KMS-11 (cell line): ENCODE results near the gene APBA1.

Experiments used
- H2AFZ ChIP-seq: fragments of 200-600 bp; sonication (generic); 2 replicates; pipeline ENCODE4 v1.6.1; 2016; ENCODE audit warnings: antibody characterized with exemption, mixed run types, low read depth
- H3K27ac ChIP-seq: fragments of 200-600 bp; sonication (generic); 2 replicates; pipeline ENCODE4 v1.6.1; 2016; ENCODE audit warnings: mild to moderate bottlenecking, mixed run types
- H3K27me3 ChIP-seq: fragments of 200-600 bp; sonication (generic); 2 replicates; pipeline ENCODE4 v1.6.1; 2017; ENCODE audit warnings: mild to moderate bottlenecking, low read depth, mixed run types, moderate library complexity; ENCODE audit not compliant: insufficient read depth
- H3K36me3 ChIP-seq: fragments of 200-600 bp; sonication (generic); 2 replicates; pipeline ENCODE4 v1.6.1; 2017; ENCODE audit warnings: mild to moderate bottlenecking, mixed run types; ENCODE audit not compliant: insufficient read depth
- H3K4me1 ChIP-seq: fragments of 200-600 bp; sonication (generic); 2 replicates; pipeline ENCODE4 v1.6.1; 2016; ENCODE audit warnings: mild to moderate bottlenecking, low read depth, mixed run types; ENCODE audit not compliant: poor library complexity, severe bottlenecking
- H3K4me2 ChIP-seq: fragments of 200-600 bp; sonication (generic); 2 replicates; pipeline ENCODE4 v1.7.0; 2016; ENCODE audit warnings: mild to moderate bottlenecking, mixed run types
- H3K4me3 ChIP-seq: fragments of 200-600 bp; sonication (generic); IDR thresholded peaks from 2 replicates; pipeline ENCODE4 v1.6.1; 2017; ENCODE audit warnings: low read depth, low read length, mixed read lengths; ENCODE audit not compliant: insufficient read depth
- H3K79me2 ChIP-seq: fragments of 200-600 bp; sonication (generic); 2 replicates; pipeline ENCODE4 v1.6.1; 2016; ENCODE audit warnings: low read depth, mixed run types; ENCODE audit not compliant: insufficient read depth
- H3K9ac ChIP-seq: fragments of 200-600 bp; sonication (generic); 2 replicates; pipeline ENCODE4 v1.6.1; 2016; ENCODE audit warnings: mild to moderate bottlenecking, mixed run types
- H4K20me1 ChIP-seq: fragments of 200-600 bp; sonication (generic); 2 replicates; pipeline ENCODE4 v1.6.1; 2016; ENCODE audit warnings: mild to moderate bottlenecking, mixed run types; ENCODE audit not compliant: insufficient read depth
- CTCF ChIP-seq: fragments of 200-600 bp; sonication (generic); conservative IDR thresholded peaks from 2 replicates; pipeline ENCODE4 v1.6.1; 2017; ENCODE audit warnings: low read depth, mild to moderate bottlenecking, antibody characterized with exemption, low read length, moderate library complexity, mixed read lengths

APBA1 gene

DNA sequence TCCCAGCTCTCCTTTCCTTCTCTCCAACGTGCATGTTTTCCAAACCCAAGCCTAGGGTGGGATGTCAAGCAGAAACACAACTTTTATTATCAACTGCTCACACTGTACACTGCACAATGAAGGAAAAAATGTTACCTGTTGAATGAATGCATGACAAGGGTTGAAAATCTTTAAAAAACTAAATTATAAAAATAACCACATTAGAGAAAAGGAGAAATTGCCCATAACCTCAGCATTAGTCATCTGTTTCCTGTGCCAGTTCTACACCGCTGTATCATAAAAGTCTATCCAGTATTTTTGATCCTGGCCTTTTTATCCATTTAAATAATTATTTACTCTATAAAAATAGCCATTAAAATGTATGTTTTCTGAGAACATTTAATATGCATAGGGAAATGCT is 101.1 kb downstream of the APBA1 start:
- H3K27ac ChIP-seq = no peak overlapping the region
- H3K4me2 ChIP-seq = no peak overlapping the region
- H3K4me1 ChIP-seq = peaks cover 4% of the 10 kb centered on the region

GRCh38 chr9:69569738-69570451 is 102.3 kb downstream of the APBA1 start:
- peaks cover 4% of the 10 kb centered on the region for H3K4me1 ChIP-seq
- no peak overlapping the region for H3K4me3 ChIP-seq
- H4K20me1 ChIP-seq = no peaks in the 10 kb centered on the region
- H2AFZ ChIP-seq = no peak overlapping the region
- no peak overlapping the region for H3K9ac ChIP-seq
- no peaks in the 10 kb centered on the region for H3K27me3 ChIP-seq
- no peak overlapping the region for H3K27ac ChIP-seq
- no peak overlapping the region for H3K4me2 ChIP-seq
- H3K79me2 ChIP-seq = no peaks in the 10 kb centered on the region
- no peaks in the 10 kb centered on the region for H3K36me3 ChIP-seq
- no peak for TF ChIP-seq CTCF

More for the DNA sequence above, 101.1 kb downstream of the APBA1 start:
- Histone ChIP-seq H4K20me1 (no peaks in the 10 kb centered on the region), H3K36me3 (no peaks in the 10 kb centered on the region), H2AFZ (no peak overlapping the region), H3K27me3 (no peaks in the 10 kb centered on the region), H3K4me3 (no peak overlapping the region), H3K9ac (no peak overlapping the region), H3K79me2 (no peaks in the 10 kb centered on the region)
- no peak for TF ChIP-seq CTCF

GRCh38 chr9:69564557-69564956 is 107.6 kb downstream of the APBA1 start:
- Histone ChIP-seq H4K20me1 (no peaks in the 10 kb centered on the region), H3K4me3 (no peak overlapping the region), H3K27ac (no peak overlapping the region), H2AFZ (no peak overlapping the region), H3K4me1 (no peaks in the 10 kb centered on the region), H3K4me2 (no peak overlapping the region), H3K36me3 (no peaks in the 10 kb centered on the region), H3K27me3 (no peaks in the 10 kb centered on the region), H3K9ac (no peak overlapping the region), H3K79me2 (no peaks in the 10 kb centered on the region)
- no peak for TF ChIP-seq CTCF

DNA sequence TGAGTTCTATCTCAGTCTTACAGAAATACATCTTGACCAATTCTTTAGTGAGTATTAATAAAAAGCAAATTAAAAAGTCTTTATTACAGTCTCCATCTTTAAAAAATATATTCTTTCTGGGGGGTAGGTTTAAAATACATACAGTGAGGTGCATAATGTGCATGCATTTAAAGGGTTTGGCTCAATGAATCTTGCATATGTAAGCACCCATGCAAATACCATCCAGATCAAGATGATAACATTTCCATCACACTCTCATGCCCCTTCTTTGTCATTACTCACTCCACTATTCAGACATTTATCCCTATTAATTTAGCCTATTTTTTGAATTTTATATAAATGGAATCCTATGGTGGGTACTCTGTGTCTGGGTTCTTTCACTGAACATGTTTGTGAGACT is 113.0 kb downstream of the APBA1 start:
- no peak for TF ChIP-seq CTCF
- Histone ChIP-seq H3K4me1 (no peaks in the 10 kb centered on the region), H4K20me1 (no peaks in the 10 kb centered on the region), H3K27ac (no peak overlapping the region), H3K4me3 (no peak overlapping the region), H3K27me3 (no peaks in the 10 kb centered on the region), H3K79me2 (no peaks in the 10 kb centered on the region), H2AFZ (no peak overlapping the region), H3K4me2 (no peak overlapping the region), H3K36me3 (no peaks in the 10 kb centered on the region), H3K9ac (no peak overlapping the region)
